Measurements from ENCODE around the gene TSPAN18.
A peak's percentile ranks its signal among the peaks of the same experiment; 100 is the strongest.

TSPAN18 gene

DNA sequence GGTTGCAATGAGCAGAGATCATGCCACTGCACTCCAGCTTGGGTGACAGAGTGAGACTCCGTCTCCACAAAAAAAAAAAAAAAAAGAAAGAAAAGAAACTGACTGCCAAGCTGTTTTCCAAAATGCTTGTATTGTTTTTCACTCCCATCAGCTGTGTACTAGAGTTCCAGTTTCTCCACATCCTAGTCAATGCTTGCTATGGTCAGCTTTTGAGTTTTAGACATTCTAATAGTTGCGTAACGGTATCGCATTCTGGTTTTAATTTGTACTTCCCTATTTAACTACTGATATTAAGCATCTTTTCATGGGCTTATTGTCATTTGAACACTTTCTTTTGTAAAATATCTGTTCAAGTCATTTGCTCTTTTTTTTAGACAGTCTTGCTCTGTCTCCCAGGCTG, 55.7 kb downstream of the TSPAN18 start:
- Histone ChIP-seq H3K36me3 (ENCODE audit: control insufficient read depth in 1 of 2, insufficient read depth in 2 of 2, low read length in 2 of 2) (no peaks in the 10 kb centered on the region), H3K27me3 (ENCODE audit: low read depth, low read length) (no peaks in the 10 kb centered on the region), H3K27ac (ENCODE audit: low read length) (no peak overlapping the region), H3K4me3 (ENCODE audit: low read depth in 1 of 2, low read length in 2 of 2) (no peak overlapping the region), H3K4me1 (ENCODE audit: control insufficient read depth in 1 of 2, insufficient read depth in 2 of 2, low read length in 2 of 2) (peaks cover 14 to 56% of the 10 kb centered on the region in 2 donors), H3K9me3 (ENCODE audit: control insufficient read depth in 1 of 2, low read length in 2 of 2) (no peaks in the 10 kb centered on the region)

DNA sequence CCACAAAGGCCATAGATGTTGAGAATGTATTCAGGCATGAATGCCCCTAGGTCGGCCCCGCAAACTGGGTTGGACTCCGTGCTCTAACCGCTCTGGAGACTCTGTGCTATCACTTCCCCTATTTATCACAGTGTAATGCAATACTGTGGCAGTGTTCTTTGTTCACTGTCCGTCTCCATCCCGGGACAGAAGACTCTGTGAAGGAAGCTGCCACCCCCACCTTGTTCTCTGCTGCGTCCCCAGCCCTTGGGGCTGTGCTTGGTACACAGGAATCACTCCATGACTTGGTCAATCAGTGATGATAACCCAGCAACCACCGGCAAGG, 57.6 kb downstream of the TSPAN18 start:
- Histone ChIP-seq H3K27me3 (ENCODE audit: low read depth, low read length) (no peaks in the 10 kb centered on the region), H3K36me3 (ENCODE audit: control insufficient read depth in 1 of 2, insufficient read depth in 2 of 2, low read length in 2 of 2) (no peaks in the 10 kb centered on the region), H3K9me3 (ENCODE audit: control insufficient read depth in 1 of 2, low read length in 2 of 2) (no peaks in the 10 kb centered on the region), H3K27ac (ENCODE audit: low read length) (peak overlapping the region; percentile 58), H3K4me3 (ENCODE audit: low read depth in 1 of 2, low read length in 2 of 2) (no peak overlapping the region), H3K4me1 (ENCODE audit: control insufficient read depth in 1 of 2, insufficient read depth in 2 of 2, low read length in 2 of 2) (peaks cover 14 to 65% of the 10 kb centered on the region in 2 donors)

DNA sequence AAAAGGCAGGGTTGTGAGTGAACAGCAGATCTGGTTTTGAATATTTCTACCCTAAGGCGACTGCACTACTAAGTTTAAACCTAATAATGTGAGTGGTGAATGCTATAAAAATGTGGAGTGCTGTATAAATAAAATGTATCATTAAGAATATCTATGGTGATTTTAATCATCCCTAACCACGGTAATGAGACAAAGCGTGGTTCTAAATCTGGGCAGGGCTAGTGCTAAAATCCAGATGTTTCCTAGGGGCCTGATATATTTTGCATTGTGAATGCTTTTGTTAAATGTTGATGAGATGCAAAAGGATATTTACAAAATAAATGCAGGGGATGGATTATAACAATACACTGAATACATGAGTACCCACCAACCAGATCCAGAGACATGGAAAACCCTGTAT, 58.1 kb downstream of the TSPAN18 start:
- H3K27me3 ChIP-seq (ENCODE audit: low read depth, low read length) = no peaks in the 10 kb centered on the region
- no peaks in the 10 kb centered on the region for H3K9me3 ChIP-seq (ENCODE audit: control insufficient read depth in 1 of 2, low read length in 2 of 2)
- H3K4me1 ChIP-seq (ENCODE audit: control insufficient read depth in 1 of 2, insufficient read depth in 2 of 2, low read length in 2 of 2) = peaks cover 14 to 70% of the 10 kb centered on the region in 2 donors
- no peak overlapping the region for H3K4me3 ChIP-seq (ENCODE audit: low read depth in 1 of 2, low read length in 2 of 2)
- no peaks in the 10 kb centered on the region for H3K36me3 ChIP-seq (ENCODE audit: control insufficient read depth in 1 of 2, insufficient read depth in 2 of 2, low read length in 2 of 2)
- H3K27ac ChIP-seq (ENCODE audit: low read length) = peak overlapping the region; percentile 58

DNA sequence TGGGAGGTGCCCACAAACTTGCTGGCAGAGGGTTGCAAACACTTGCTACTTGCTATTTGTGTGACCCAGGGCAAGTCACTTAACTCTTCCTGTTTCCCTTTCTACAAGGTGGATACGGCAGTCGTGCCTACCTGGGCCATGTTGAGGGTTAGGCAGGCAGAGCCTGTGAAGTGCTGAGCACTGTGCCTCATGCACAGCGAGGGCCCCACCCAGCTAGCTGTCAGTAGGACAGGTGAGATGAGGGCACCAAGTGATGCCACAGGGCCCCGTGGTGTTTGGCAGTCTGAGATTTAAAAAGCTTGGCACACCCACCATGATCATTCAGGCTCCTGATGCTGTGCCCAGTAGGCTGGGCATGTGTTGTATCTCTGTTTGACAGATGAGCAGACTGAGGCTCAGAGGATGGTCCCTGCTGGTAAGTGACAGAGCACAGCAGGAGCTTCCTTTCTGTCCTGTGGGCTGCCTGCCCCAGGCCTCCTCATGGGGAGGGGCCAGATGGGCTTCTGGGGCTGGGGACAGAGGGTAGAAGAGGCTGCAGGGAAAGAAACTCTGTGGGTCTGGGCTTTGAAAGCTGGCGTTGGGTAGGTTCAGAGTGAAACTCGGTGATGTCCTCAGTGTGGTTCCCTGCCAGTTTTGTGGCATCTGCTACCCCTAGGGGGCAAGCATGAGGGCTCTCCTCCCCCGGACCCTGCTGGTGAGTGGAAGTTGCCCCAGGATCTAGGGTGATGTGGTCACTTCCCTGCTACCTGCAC, 59.3 kb downstream of the TSPAN18 start:
- Histone ChIP-seq H3K9me3 (ENCODE audit: control insufficient read depth in 1 of 2, low read length in 2 of 2) (no peaks in the 10 kb centered on the region), H3K4me1 (ENCODE audit: control insufficient read depth in 1 of 2, insufficient read depth in 2 of 2, low read length in 2 of 2) (peaks cover 4 to 71% of the 10 kb centered on the region in 2 donors), H3K27ac (ENCODE audit: low read length) (no peak overlapping the region), H3K27me3 (ENCODE audit: low read depth, low read length) (no peaks in the 10 kb centered on the region), H3K36me3 (ENCODE audit: control insufficient read depth in 1 of 2, insufficient read depth in 2 of 2, low read length in 2 of 2) (no peaks in the 10 kb centered on the region), H3K4me3 (ENCODE audit: low read depth in 1 of 2, low read length in 2 of 2) (no peak overlapping the region)

DNA sequence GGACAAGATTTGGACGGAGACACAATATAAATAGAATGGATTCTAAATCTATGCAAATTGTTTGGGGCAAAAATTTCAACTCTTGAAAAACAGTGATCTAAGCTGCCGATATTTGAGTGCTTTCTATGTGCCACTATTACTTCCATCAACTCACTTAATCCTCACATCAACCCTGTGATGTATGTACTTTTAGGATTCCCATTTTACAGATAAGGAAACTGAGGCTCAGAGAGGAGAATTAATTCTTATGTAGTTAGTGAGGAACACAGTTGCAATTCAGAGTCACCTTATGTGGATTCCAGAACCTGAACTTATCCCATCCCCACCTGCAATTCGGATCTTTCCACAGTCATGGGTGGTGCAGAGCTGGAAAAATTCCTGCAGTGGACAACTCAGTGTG, 60.3 kb downstream of the TSPAN18 start:
- H3K27me3 ChIP-seq (ENCODE audit: low read depth, low read length) = no peaks in the 10 kb centered on the region
- H3K4me1 ChIP-seq (ENCODE audit: control insufficient read depth in 1 of 2, insufficient read depth in 2 of 2, low read length in 2 of 2) = peaks cover 0 to 71% of the 10 kb centered on the region in 2 donors
- H3K27ac ChIP-seq (ENCODE audit: low read length) = no peak overlapping the region
- H3K9me3 ChIP-seq (ENCODE audit: control insufficient read depth in 1 of 2, low read length in 2 of 2) = no peaks in the 10 kb centered on the region
- H3K4me3 ChIP-seq (ENCODE audit: low read depth in 1 of 2, low read length in 2 of 2) = no peak overlapping the region
- no peaks in the 10 kb centered on the region for H3K36me3 ChIP-seq (ENCODE audit: control insufficient read depth in 1 of 2, insufficient read depth in 2 of 2, low read length in 2 of 2)

DNA sequence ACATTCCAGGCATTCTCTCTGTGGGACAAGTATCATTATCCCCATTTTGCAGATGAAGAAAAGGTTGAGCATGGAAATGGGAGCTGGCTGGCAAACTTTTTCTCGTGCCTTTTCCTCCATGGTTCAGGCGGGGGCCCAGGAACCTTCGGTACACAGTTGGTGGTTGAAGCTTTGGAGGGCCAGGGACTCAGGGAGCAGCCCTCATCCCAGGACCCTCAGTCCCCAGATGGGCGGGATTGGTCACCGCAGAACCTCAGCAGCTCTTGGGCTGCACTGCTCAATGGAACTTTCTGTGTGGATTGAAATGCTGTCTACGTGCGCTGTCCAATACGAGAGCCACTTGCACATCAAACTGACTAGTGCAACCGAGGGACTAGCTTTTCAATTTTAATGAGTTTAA, 61.2 kb downstream of the TSPAN18 start:
- Histone ChIP-seq H3K27me3 (ENCODE audit: low read depth, low read length) (no peaks in the 10 kb centered on the region), H3K9me3 (ENCODE audit: control insufficient read depth in 1 of 2, low read length in 2 of 2) (no peaks in the 10 kb centered on the region), H3K36me3 (ENCODE audit: control insufficient read depth in 1 of 2, insufficient read depth in 2 of 2, low read length in 2 of 2) (no peaks in the 10 kb centered on the region), H3K27ac (ENCODE audit: low read length) (no peak overlapping the region), H3K4me1 (ENCODE audit: control insufficient read depth in 1 of 2, insufficient read depth in 2 of 2, low read length in 2 of 2) (peaks cover 0 to 74% of the 10 kb centered on the region in 2 donors), H3K4me3 (ENCODE audit: low read depth in 1 of 2, low read length in 2 of 2) (no peak overlapping the region)

DNA sequence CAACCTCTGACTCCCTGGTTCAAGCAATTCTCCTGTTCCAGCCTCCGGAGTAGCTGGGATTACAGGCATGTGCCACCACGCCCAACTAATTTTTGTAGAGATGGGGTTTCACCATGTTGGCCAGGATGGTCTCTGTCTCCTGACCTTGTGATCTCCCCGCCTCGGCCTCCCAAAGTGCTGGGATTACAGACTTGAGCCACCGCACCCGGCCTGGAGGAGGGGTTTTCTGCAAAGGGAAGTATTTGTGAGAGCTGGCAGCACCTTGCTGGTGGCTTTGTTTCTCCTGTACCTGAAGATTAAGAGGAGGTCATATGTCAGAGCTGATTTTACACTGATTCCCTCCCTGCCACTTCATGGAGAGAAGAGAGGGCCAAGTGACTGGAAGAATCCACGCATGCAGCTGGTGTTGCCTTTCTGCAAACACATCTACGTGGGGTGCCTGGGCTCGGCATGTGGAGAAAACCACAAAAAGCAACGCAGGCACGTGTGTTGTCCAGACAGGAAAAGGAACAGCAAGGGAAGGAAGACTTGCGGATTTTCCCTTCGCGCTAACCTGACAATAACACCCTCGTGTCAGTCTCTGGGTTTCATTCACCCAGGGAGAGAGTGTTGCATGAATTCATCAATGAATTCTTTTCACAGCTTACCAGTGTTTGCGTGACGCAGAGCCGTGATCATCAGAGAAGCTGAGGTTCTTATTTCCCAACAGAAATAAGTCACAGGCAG, 61.9 kb downstream of the TSPAN18 start:
- H3K36me3 ChIP-seq (ENCODE audit: control insufficient read depth in 1 of 2, insufficient read depth in 2 of 2, low read length in 2 of 2) = no peaks in the 10 kb centered on the region
- H3K27ac ChIP-seq (ENCODE audit: low read length) = no peak overlapping the region
- peaks cover 0 to 79% of the 10 kb centered on the region in 2 donors for H3K4me1 ChIP-seq (ENCODE audit: control insufficient read depth in 1 of 2, insufficient read depth in 2 of 2, low read length in 2 of 2)
- H3K9me3 ChIP-seq (ENCODE audit: control insufficient read depth in 1 of 2, low read length in 2 of 2) = no peaks in the 10 kb centered on the region
- no peaks in the 10 kb centered on the region for H3K27me3 ChIP-seq (ENCODE audit: low read depth, low read length)
- H3K4me3 ChIP-seq (ENCODE audit: low read depth in 1 of 2, low read length in 2 of 2) = no peak overlapping the region

DNA sequence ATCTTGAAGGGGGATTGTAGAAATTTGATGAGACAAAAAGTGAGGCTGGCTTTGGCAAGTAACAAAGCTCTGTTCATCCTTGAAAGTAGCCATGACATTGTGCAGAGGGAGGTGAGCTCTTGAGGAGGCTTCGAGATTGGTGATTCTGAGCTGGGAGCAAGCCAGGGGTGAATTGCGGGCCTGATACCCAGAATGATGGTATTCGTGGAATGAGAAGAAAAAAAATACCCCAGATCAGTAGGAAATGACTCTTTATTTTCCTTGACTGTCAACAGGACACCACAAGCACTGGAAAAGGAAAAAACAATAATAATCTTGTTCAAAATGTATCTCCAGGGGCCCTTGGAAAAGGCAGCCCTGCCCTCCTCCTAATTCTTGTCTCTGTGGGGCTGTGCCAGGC, 62.7 kb downstream of the TSPAN18 start:
- Histone ChIP-seq H3K27ac (ENCODE audit: low read length) (no peak overlapping the region), H3K9me3 (ENCODE audit: control insufficient read depth in 1 of 2, low read length in 2 of 2) (no peaks in the 10 kb centered on the region), H3K36me3 (ENCODE audit: control insufficient read depth in 1 of 2, insufficient read depth in 2 of 2, low read length in 2 of 2) (no peaks in the 10 kb centered on the region), H3K4me1 (ENCODE audit: control insufficient read depth in 1 of 2, insufficient read depth in 2 of 2, low read length in 2 of 2) (peaks cover 0 to 77% of the 10 kb centered on the region in 2 donors), H3K27me3 (ENCODE audit: low read depth, low read length) (no peaks in the 10 kb centered on the region), H3K4me3 (ENCODE audit: low read depth in 1 of 2, low read length in 2 of 2) (no peak overlapping the region)

DNA sequence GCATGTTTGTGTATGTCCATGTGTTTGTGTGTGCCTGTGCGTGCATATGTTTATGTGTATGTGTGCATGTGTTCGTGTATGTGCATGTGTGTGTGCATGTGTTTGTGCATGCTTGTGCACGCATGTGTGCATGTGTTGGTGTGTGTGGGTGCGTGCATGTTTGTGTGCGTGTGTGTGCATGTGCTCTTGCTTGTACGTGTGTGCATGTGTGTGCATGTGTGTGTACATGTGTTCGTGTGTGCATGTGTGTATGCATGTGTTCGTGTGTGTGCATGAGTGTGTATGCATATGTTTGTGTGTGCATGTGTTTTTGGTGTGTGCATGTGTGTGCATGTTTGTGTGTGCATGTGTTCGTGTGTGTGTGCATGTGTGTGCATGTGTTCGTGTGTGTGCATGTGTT, 63.4 kb downstream of the TSPAN18 start:
- Histone ChIP-seq H3K9me3 (ENCODE audit: control insufficient read depth in 1 of 2, low read length in 2 of 2) (no peaks in the 10 kb centered on the region), H3K27me3 (ENCODE audit: low read depth, low read length) (no peaks in the 10 kb centered on the region), H3K4me1 (ENCODE audit: control insufficient read depth in 1 of 2, insufficient read depth in 2 of 2, low read length in 2 of 2) (peaks cover 0 to 74% of the 10 kb centered on the region in 2 donors), H3K36me3 (ENCODE audit: control insufficient read depth in 1 of 2, insufficient read depth in 2 of 2, low read length in 2 of 2) (no peaks in the 10 kb centered on the region), H3K27ac (ENCODE audit: low read length) (no peak overlapping the region), H3K4me3 (ENCODE audit: low read depth in 1 of 2, low read length in 2 of 2) (no peak overlapping the region)

DNA sequence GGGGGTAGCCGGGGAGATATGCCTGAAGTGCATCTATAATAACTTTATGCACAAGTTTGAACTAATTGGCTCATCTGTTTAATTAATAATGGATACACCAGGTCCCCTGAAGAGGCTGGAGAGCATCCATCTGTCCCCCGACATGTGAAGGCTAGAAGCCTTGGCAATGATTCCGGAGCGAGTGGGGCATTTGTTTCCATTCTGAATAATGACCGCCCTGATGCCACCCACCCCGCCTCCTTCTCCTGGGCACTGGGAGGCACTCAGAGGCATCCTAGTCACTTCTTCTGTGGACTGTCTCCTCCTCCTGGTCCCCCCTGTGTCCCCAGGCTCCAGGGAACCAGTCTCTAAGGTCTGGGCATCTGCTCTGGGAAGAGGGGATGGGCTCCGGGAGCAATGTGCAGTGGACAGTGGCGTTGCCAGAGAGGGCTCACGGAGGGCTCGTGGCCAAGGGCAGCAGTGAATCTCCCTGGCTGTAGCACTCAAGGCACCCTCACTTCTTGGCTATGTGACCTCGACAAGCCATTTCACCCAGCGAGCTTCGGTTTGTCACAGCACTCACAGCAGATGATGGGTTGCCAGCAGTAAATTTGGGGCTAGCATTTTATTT, 64.7 kb downstream of the TSPAN18 start:
- H3K27me3 ChIP-seq (ENCODE audit: low read depth, low read length) = no peaks in the 10 kb centered on the region
- no peak overlapping the region for H3K4me3 ChIP-seq (ENCODE audit: low read depth in 1 of 2, low read length in 2 of 2)
- H3K4me1 ChIP-seq (ENCODE audit: control insufficient read depth in 1 of 2, insufficient read depth in 2 of 2, low read length in 2 of 2) = peaks cover 0 to 63% of the 10 kb centered on the region in 2 donors

DNA sequence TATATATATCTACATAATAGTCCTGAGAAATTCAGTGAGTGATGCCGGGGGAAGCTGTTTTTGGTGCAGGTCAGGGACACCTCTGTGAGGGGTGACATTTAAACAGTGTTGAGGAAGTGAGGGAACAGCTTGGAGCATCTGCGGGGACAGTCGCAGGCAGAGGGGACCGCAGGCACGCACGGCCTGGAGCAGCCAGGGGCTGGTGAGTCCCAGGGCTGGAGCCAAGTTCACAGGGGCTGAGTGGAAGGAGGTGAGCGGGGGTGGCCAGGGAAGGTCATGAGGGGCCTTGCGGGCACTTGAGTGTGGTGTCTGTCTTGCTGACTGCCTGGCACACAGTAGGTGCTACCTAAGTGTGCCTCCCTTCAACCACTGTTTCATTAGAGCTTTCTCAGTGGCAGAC, 65.4 kb downstream of the TSPAN18 start:
- Histone ChIP-seq H3K9me3 (ENCODE audit: control insufficient read depth in 1 of 2, low read length in 2 of 2) (no peaks in the 10 kb centered on the region), H3K36me3 (ENCODE audit: control insufficient read depth in 1 of 2, insufficient read depth in 2 of 2, low read length in 2 of 2) (no peaks in the 10 kb centered on the region), H3K4me1 (ENCODE audit: control insufficient read depth in 1 of 2, insufficient read depth in 2 of 2, low read length in 2 of 2) (peaks cover 0 to 62% of the 10 kb centered on the region in 2 donors), H3K27me3 (ENCODE audit: low read depth, low read length) (no peaks in the 10 kb centered on the region), H3K27ac (ENCODE audit: low read length) (no peak overlapping the region), H3K4me3 (ENCODE audit: low read depth in 1 of 2, low read length in 2 of 2) (no peak overlapping the region)

More for the DNA sequence above, 64.7 kb downstream of the TSPAN18 start:
- H3K27ac ChIP-seq (ENCODE audit: low read length) = no peak overlapping the region
- no peaks in the 10 kb centered on the region for H3K9me3 ChIP-seq (ENCODE audit: control insufficient read depth in 1 of 2, low read length in 2 of 2)
- H3K36me3 ChIP-seq (ENCODE audit: control insufficient read depth in 1 of 2, insufficient read depth in 2 of 2, low read length in 2 of 2) = no peaks in the 10 kb centered on the region
